ENCODE results near the gene KBTBD4. TPM values are rescaled to one million over a fixed set of nuclear protein-coding genes. Genes with fewer than 3 reads are reported as not detected.
A peak's percentile ranks its signal among the peaks of the same experiment; 100 is the strongest.

KBTBD4 gene
- total RNA-seq, 2 experiments from 2014 or later: 15.4 to 16.3 TPM

DNA sequence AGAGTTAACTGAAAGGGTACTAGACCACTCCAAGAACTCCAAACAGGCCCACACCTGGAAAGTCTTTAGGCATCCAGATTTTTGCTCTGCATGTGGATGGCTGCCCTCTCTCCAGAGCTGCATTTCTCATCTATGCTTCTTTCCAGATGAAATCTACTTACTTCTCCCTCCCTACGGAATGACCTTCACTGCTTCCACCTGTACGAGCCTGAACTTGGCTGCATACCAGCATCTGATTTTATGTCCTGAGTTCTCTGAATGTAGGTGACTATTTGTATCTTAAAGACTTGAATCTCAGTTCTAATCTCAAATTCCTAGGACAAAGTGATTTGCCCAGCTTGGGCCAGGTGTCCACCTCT lies 39.1 kb downstream of the KBTBD4 start:
- peaks cover 32% of the 10 kb centered on the region for H3K36me3 Mint-ChIP-seq (ENCODE audit: low read depth)
- TF ChIP-seq CTCF (IDR thresholded peaks at IDR 0.05): no peak
- H3K9me3 Mint-ChIP-seq: no peaks in the 10 kb centered on the region
- CTCF ChIA-PET: interaction anchor here (0.8 to 6.2 kb wide), 11 partner anchors 9 to 60 kb away, joined by 3 to 44 read pairs (median 4); partner anchors contain the start of gene CELF1
- intact Hi-C loops (cut with micrococcal nuclease): no loop called here
- ATAC-seq: no peak
- H3K4me1 Mint-ChIP-seq (ENCODE audit: low read depth): peaks cover 62% of the 10 kb centered on the region
- DNase-seq: no peak
- POLR2A ChIA-PET: interaction anchor here (1.2 to 2.5 kb wide), 8 partner anchors 9 to 323 kb away, joined by 3 to 14 read pairs (median 4); no protein-coding TSS in a partner anchor
- no peak overlapping the region for H3K4me3 Mint-ChIP-seq
- peak overlapping the region; percentile 77 for H3K27ac Mint-ChIP-seq
- H3K27me3 Mint-ChIP-seq: no peaks in the 10 kb centered on the region

GRCh38 chr11:47538741-47539565 lies 39.8 kb downstream of the KBTBD4 start:
- CTCF ChIA-PET: interaction anchor here (0.6 to 6.2 kb wide), 11 partner anchors 8 to 59 kb away, joined by 3 to 44 read pairs (median 4); partner anchors contain the start of gene CELF1
- no peak for ATAC-seq
- Mint-ChIP-seq H3K4me1 (ENCODE audit: low read depth) (peaks cover 58% of the 10 kb centered on the region), H3K27ac (peak overlapping the region; percentile 77), H3K27me3 (no peaks in the 10 kb centered on the region), H3K36me3 (ENCODE audit: low read depth) (peaks cover 29% of the 10 kb centered on the region), H3K4me3 (no peak overlapping the region), H3K9me3 (no peaks in the 10 kb centered on the region)
- intact Hi-C loops (cut with micrococcal nuclease): no loop called here
- no peak for TF ChIP-seq CTCF (IDR thresholded peaks at IDR 0.05)
- no peak for DNase-seq
- POLR2A ChIA-PET: interaction anchor here (1.2 to 2.8 kb wide), 6 partner anchors 8 to 26 kb away, joined by 3 to 14 read pairs (median 6); no protein-coding TSS in a partner anchor

GRCh38 chr11:47536915-47537314 lies 41.9 kb downstream of the KBTBD4 start:
- Mint-ChIP-seq H3K4me1 (ENCODE audit: low read depth) (peaks cover 58% of the 10 kb centered on the region), H3K4me3 (no peak overlapping the region), H3K27ac (no peak overlapping the region), H3K9me3 (no peaks in the 10 kb centered on the region), H3K36me3 (ENCODE audit: low read depth) (peaks cover 28% of the 10 kb centered on the region), H3K27me3 (no peaks in the 10 kb centered on the region)
- intact Hi-C loops (cut with micrococcal nuclease): no loop called here
- DNase-seq (no peak), ATAC-seq (no peak)
- ChIA-PET CTCF (interaction anchor here (0.8 to 6.2 kb wide), 3 partner anchors 16 to 163 kb away, joined by 3 to 44 read pairs (median 3); partner anchors contain the start of gene CELF1), POLR2A (interaction anchor here (0.8 to 2.8 kb wide), 6 partner anchors 12 to 39 kb away, joined by 3 to 14 read pairs (median 4); no protein-coding TSS in a partner anchor)
- TF ChIP-seq CTCF (IDR thresholded peaks at IDR 0.05): no peak

DNA sequence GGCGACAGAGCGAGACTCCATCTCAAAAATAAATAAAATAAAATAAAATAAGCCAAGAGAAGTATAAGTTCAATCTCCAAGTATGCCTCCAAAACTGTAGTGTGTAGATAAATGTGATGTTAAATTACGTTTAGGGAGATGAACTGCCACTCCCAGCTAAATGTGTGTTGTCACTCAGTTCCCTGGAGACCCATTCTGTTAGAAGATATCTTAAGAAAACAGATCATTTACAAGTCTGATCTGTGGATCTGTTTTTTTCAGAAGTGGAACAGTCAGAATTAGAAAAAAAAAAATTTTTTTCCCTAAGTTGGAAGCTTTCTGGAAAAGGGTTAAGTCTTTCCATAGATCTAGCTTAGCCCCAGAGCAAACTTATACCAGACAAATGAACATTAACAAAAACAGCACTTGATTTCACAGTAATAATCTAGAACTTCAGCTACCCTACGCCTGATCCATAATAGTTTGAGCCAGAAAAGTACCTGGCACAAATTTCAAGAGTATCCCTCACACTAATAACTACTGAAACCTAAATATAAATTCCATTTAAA lies 44.0 kb downstream of the KBTBD4 start:
- intact Hi-C loops (cut with micrococcal nuclease): no loop called here
- ChIA-PET POLR2A (no interaction called here), CTCF (interaction anchor here (0.9 to 1.5 kb wide), 3 partner anchors 12 to 19 kb away, joined by 3 to 5 read pairs (median 3); no protein-coding TSS in a partner anchor)
- ATAC-seq: no peak
- Mint-ChIP-seq H3K27ac (peak overlapping the region; percentile 71), H3K9me3 (no peaks in the 10 kb centered on the region), H3K4me3 (no peak overlapping the region), H3K4me1 (ENCODE audit: low read depth) (peaks cover 49% of the 10 kb centered on the region), H3K27me3 (no peaks in the 10 kb centered on the region), H3K36me3 (ENCODE audit: low read depth) (peaks cover 21% of the 10 kb centered on the region)
- no peak for DNase-seq
- no peak for TF ChIP-seq CTCF (IDR thresholded peaks at IDR 0.05)

Data from activated CD8-positive, alpha-beta T cell treated with anti-CD3 and anti-CD28 coated beads for 36 hours (primary cell).